Epithelial cell of proximal tubule (primary cell): ENCODE measurements around the gene HSD17B1. TPM values are rescaled to one million over a fixed set of nuclear protein-coding genes. Genes with fewer than 3 reads are reported as not detected.

ENCODE experiments used
- DNase-seq: peaks from one replicate; pipeline ENCODE4 v3.0.0-alpha.2; 2011; ENCODE audit warnings: low read depth
- H3K4me3 ChIP-seq: 2 replicates; pipeline ENCODE4 v1.5.1; 2011; ENCODE audit warnings: low read depth, mild to moderate bottlenecking, low read length
- CTCF ChIP-seq: conservative IDR thresholded peaks from 2 replicates; pipeline ENCODE4 v1.5.1; 2012; ENCODE audit warnings: low read depth, mild to moderate bottlenecking, low read length
- total RNA-seq: library from RNA; depleted of rRNA; stranded (reverse); fragments of >200 nt; gene quantifications from 2 replicates; pipeline ENCODE4 v1.2.3, GENCODE V29; 2015

HSD17B1 gene
- total RNA-seq, 1 donor from 2014 or later, result 0.75 TPM

- TF ChIP-seq CTCF, result no peak
- H3K4me3 ChIP-seq, result no peak overlapping the region
- DNase-seq, result no peak
Observed at GRCh38 chr17:42579794-42580551, 27.2 kb downstream of the HSD17B1 start.

DNA sequence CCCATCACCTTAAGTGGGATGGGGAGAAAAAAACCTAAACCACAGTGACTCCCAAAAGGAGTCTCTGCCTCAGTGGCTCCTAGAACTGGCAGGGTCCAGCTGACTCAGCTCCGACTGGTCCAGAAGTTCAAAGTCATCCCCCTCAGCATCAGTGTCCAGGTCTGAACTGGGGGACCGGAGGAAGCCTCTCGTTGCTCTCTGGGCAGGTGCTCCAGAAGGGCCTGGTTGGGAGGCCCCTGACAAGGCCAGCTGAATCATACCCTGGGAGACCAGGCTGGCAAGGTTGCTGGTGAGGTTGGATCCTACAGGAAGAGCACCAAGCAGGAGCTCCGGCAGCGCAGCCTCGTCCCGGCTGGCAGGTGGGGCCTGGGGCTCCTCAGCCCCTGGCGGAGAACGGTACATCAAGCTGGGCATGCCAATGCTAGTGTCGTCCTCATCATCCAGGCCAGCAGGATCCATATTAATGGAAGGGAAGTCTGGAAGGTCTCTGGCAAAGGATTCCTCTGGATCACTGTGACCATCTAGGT, 29.1 kb downstream of the HSD17B1 start:
- TF ChIP-seq CTCF, result no peak
- H3K4me3 ChIP-seq, result no peak overlapping the region
- no peak for DNase-seq

DNA sequence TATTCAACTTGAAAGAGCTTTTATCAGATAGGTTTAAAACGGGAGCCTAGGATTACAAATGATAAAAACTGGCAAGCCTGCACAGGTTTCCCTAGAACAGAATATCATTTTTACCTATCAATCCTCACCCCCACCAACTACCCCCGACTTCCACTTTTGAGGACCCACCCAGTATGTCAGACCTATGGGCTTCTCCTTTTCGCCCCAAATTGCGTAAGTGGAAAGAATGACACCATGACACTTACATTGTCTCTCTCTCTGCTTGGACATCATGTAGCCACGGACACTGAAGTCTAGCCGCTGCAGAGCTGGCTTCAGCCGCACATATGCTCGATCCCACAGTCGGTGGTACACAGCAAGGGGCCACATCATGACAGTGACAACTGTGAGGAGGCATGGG, 32.2 kb downstream of the HSD17B1 start:
- no peak overlapping the region for H3K4me3 ChIP-seq
- TF ChIP-seq CTCF, result no peak
- no peak for DNase-seq

GRCh38 chr17:42585353-42585752, 32.6 kb downstream of the HSD17B1 start:
- TF ChIP-seq CTCF, result no peak
- no peak for DNase-seq
- no peak overlapping the region for H3K4me3 ChIP-seq

- H3K4me3 ChIP-seq, result no peak overlapping the region
- no peak for TF ChIP-seq CTCF
- no peak for DNase-seq
Observed at GRCh38 chr17:42586514-42587230, 33.9 kb downstream of the HSD17B1 start.

DNA sequence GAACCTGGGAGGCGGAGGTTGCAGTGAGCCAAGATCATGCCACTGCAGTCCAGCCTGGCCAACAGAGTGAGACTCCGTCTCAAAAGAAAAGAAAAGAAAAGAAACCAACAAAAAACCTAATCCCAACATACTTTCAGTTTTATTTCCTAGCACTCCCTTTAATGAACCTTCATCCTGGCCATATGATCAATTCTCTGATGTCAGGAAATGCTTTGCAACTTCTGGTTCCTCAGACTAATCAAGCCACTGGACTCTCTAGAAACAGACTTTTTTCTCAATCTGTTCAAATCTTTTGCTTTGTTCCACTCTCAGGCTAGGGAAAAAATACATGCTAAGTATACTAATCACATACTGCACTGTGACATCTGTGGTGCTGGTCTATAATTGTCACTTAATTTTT, 38.2 kb downstream of the HSD17B1 start:
- H3K4me3 ChIP-seq, result no peak overlapping the region

More for the DNA sequence above, 38.2 kb downstream of the HSD17B1 start:
- DNase-seq, result no peak
- no peak for TF ChIP-seq CTCF
